ENCODE measurements around the gene CTAG2.
"Not testable (repeated sequence)": the region's sequence is repeated elsewhere in the genome, so short reads cannot be mapped to it uniquely, and the experiment has no call there.

The CTAG2 gene

DNA sequence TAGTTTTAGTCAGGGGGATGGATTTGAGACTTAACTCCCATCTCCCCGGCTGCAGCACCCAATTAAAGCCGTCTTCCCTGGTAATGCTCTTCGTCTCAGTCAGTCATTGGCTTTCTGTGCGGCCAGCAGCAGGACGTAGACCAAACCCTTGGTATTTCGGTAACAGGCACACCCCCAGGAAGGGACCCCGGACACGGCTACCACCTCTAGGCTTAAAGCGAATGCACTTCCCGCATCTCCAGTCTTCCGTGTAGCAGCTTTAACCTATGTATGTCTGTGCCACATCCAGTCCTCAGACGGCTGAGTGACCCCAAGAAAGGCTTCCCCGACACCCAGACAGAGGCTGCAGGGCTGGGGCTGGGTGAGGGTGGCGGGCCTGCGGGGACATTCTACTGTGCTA is 1.5 kb upstream of the CTAG2 start:
- Mint-ChIP-seq H3K4me1 (no peaks in the 10 kb centered on the region), H3K9me3 (no peaks in the 10 kb centered on the region), H3K36me3 (no peaks in the 10 kb centered on the region), H3K27ac (no peak overlapping the region), H3K4me3 (no peak overlapping the region)
- DNase-seq (ENCODE audit: low spot score in 2 of 2) (no peak), ATAC-seq (no peak)

DNA sequence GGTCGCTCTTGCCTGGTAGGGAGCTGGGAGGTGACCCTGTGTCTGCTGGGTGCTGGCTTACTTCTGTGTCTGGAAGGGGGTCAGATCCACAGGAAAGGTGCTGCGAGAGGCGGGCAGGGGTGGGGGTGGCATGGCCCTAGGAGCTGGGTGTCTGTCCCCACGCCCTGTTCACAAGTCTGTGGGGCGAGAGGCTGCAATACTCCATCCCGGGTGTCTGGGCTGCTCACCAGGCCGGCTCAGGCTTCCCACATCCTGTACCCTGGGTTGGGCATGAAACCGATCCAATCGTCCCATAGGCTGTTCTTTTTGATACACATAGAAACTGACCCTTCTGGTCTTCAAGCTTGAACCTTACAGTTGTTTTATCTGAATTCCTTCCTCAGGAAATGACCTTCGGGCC is 993 bp upstream of the CTAG2 start:
- ATAC-seq (no peak), DNase-seq (ENCODE audit: low spot score in 2 of 2) (no peak)
- Mint-ChIP-seq H3K36me3 (no peaks in the 10 kb centered on the region), H3K9me3 (no peaks in the 10 kb centered on the region), H3K27ac (no peak overlapping the region), H3K4me3 (no peak overlapping the region), H3K4me1 (no peaks in the 10 kb centered on the region)

DNA sequence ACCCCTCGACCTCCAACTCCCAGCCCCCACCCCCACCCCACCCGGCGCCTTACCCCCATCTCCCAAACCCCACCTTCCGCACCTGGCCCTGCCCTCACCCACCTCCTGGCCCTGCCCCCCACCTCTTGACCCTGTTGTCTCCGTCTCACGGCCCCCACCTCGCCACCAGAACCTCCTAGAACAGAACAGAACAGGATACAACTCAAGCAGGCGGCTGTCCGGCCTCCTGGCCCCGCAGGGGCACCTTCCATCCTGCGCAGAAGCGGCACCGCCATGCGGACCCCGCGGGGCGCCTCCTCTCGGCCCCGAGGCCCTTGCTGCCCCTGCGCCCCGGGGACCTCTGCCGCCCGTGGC is 354 bp downstream of the CTAG2 start:
- no peaks in the 10 kb centered on the region for H3K4me1 Mint-ChIP-seq
- no peak overlapping the region for H3K27ac Mint-ChIP-seq
- DNase-seq (ENCODE audit: low spot score in 2 of 2) (no peak), ATAC-seq (no peak)
- H3K4me3 Mint-ChIP-seq, result no peak overlapping the region
- no peaks in the 10 kb centered on the region for H3K9me3 Mint-ChIP-seq
- H3K36me3 Mint-ChIP-seq, result no peaks in the 10 kb centered on the region

DNA sequence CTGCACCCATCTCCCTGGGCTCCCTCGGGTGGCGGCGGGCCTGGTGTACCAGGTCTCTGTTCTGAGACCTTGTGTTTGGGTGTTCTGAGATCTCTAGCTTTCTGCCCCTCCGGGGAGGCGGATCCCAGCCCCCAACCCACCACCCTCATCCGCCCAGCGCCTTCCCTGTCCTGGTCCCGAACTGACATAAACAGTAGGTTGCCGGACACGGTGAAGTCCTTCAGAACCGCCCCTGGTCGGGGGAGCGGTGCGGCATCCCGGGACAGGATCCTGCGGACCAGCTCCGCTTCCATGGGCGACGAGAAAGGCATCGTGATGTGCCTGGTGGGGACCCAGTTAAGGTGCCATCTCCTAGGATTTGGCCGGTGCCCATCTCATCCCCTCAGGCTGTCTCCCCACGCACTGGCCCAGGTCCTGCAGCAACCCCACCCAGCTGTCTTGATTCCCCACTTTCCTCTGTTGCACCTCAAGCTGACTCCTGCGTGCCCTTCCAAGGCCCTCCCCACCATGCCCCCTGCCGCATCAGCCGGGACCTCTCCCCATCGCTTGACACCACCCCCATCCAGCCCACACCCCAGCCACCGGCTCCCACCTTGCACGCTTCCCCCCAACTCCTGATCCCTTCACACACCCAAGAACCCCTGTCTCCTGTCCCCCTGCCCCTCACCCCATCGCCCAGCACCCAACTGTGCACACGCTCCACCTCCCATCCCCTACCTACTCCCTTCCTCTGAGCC is 900 bp downstream of the CTAG2 start:
- Mint-ChIP-seq H3K27ac (no peak overlapping the region), H3K4me1 (no peaks in the 10 kb centered on the region), H3K36me3 (no peaks in the 10 kb centered on the region), H3K4me3 (no peak overlapping the region), H3K9me3 (no peaks in the 10 kb centered on the region)
- ATAC-seq, result no peak
- DNase-seq (ENCODE audit: low spot score in 2 of 2), result no peak

DNA sequence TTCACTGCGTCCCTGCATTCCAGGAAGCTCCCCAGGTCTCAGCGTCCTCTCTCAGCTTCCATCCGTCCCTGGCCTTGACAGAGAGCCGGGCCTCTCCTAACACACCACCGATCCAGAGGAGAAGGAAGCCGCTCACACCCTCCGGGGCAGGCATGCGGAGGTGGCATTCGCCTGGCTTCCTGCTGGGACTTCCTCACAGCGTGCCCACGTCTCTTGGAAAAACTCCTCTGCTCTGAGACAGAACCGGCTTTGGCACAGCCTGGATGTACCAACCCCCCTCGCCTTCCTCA is 3.2 kb downstream of the CTAG2 start:
- no peak for ATAC-seq
- H3K27ac Mint-ChIP-seq, result no peak overlapping the region
- no peak for DNase-seq (ENCODE audit: low spot score in 2 of 2)
- no peaks in the 10 kb centered on the region for H3K4me1 Mint-ChIP-seq
- no peaks in the 10 kb centered on the region for H3K9me3 Mint-ChIP-seq
- H3K4me3 Mint-ChIP-seq, result no peak overlapping the region
- no peaks in the 10 kb centered on the region for H3K36me3 Mint-ChIP-seq

DNA sequence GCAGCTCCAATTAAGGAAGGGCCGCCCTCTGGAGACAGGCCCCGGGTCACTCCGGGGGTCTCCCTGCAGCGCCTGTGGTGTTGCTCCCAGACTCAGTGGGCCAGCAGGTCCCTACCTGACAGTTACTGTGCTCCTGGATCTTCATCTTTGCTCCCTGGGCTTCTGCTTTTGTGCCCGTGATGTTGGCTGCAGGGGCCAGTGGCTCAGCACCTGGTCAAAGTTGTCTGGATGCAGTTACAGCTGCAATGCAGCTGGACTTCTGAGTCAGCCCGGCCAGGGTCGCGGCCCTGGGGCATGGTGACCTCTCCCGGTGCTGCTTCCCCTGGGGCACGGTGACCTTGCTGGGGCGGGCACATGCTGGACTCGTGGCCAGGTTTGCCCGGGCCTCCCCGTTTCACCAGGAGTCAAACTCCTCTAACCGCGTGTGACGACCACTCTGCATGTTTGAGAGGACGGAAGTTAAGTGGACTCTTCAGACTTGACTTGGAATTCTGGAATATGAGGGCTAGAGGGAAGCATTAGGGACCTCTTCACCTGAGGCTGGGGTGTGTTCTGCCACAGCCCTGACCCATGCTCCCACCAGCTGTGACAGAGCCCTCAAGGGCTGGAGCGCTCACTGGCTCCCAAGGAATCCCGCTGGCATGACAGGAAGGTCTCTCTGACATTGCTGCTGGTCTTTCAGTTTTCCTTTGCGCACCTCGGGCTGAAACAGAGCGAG is 3.7 kb downstream of the CTAG2 start:
- ATAC-seq (no peak), DNase-seq (ENCODE audit: low spot score in 2 of 2) (no peak)
- Mint-ChIP-seq H3K4me1 (no peaks in the 10 kb centered on the region), H3K4me3 (no peak overlapping the region), H3K36me3 (no peaks in the 10 kb centered on the region), H3K9me3 (no peaks in the 10 kb centered on the region), H3K27ac (no peak overlapping the region)

DNA sequence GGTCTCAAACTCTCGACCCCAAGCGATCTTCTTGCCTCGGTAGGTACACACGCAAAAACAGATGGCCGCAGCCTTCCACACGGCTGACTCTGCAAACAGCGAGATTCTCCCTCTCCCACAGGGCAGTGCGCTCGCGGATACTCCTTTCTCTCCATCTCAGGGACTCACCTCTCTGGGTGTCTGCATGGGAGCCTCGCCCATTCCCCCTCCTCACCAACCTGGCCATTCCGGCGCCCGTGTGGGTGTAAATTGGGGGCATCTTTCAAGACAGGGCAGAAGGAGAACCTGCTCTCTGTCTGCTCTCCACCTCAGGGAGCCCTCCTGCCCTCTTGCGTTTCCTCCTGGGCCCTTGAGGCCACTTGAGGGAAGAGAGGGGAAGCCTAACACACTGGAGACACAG is 4.4 kb downstream of the CTAG2 start:
- Mint-ChIP-seq H3K27ac (no peak overlapping the region), H3K9me3 (no peaks in the 10 kb centered on the region), H3K36me3 (no peaks in the 10 kb centered on the region), H3K4me3 (no peak overlapping the region), H3K4me1 (no peaks in the 10 kb centered on the region)
- DNase-seq (ENCODE audit: low spot score in 2 of 2) (no peak), ATAC-seq (no peak)

DNA sequence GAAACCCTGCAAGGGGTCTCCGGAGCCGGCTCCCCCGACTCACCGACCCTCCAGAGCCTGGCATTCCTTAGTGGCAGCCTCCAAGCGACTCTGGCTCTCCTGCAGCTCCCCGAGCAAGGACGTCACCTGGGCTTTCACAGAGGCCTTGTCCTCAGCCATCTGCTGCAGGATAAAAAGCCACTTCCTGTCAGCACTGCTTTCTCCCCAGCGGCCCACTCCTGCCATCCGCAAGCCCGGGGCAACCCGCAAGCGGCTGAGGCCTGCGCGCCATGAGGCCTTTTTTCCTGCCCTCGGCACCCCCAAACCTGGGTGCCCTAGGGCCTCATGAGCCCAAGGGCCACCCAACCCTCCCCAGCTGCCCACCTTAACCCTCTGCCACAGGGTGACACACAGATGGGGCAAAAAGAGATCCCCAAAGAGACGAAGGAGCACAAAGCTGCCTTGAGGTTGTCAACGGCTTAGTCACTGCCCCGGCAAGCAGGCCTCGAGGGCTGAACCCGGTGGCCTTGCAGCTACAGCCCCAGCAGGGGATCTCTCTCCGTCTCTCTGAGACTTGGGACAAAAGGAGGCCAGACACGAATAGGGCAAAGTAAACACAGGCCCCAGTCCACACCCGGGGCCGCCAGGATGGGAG is 7.5 kb downstream of the CTAG2 start:
- not testable (repeated sequence) for H3K27ac Mint-ChIP-seq; H3K9me3 Mint-ChIP-seq; H3K4me3 Mint-ChIP-seq; DNase-seq (ENCODE audit: low spot score in 2 of 2); H3K4me1 Mint-ChIP-seq; H3K36me3 Mint-ChIP-seq
- peak; percentile 90 for ATAC-seq

DNA sequence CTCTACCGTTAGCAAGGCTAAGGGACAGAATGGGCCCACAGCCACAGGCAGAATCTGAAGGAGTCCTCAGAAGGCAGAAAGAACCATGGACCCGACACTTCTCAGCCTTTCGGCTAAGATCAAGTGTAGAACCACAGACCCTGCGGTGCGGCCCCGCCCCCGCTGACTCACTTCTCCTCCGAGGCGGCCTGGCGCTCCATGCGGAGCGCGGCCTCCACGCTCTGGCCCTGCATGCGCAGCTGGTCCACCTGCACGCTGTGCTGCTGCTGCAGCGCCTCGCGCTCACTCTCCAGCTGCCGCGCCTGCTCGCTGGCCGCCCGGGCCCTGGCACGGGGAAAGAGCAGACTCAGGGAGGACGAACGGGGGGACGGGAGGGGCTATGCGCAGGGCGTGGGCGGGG is 9.7 kb downstream of the CTAG2 start:
- not testable (repeated sequence) for H3K4me3 Mint-ChIP-seq, H3K4me1 Mint-ChIP-seq

DNA sequence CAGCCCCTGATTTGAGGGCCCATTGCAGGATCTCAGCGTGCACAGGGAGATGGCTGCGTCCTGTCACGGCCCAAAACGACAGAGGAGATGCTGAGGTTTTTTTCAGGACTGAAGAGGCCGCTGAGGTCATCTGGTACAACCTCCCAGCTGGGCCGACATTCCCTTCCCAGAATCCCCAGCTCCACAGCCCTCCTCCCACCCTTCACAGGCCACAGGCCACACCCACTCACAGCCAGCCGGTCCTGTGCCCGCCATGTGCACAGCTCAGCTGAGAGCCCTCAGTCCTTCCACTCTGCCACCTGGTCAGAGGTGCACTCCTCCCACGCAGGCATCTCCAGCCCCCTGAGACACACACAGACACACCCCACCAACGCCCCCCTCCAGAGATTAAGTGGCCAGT is 11.6 kb downstream of the CTAG2 start:
- not testable (repeated sequence) for H3K4me1 Mint-ChIP-seq; DNase-seq (ENCODE audit: low spot score in 2 of 2); H3K4me3 Mint-ChIP-seq; H3K36me3 Mint-ChIP-seq; H3K9me3 Mint-ChIP-seq; ATAC-seq; H3K27ac Mint-ChIP-seq

More for the DNA sequence above, 9.7 kb downstream of the CTAG2 start:
- ATAC-seq; H3K36me3 Mint-ChIP-seq; DNase-seq (ENCODE audit: low spot score in 2 of 2); H3K27ac Mint-ChIP-seq; H3K9me3 Mint-ChIP-seq: not testable (repeated sequence)

DNA sequence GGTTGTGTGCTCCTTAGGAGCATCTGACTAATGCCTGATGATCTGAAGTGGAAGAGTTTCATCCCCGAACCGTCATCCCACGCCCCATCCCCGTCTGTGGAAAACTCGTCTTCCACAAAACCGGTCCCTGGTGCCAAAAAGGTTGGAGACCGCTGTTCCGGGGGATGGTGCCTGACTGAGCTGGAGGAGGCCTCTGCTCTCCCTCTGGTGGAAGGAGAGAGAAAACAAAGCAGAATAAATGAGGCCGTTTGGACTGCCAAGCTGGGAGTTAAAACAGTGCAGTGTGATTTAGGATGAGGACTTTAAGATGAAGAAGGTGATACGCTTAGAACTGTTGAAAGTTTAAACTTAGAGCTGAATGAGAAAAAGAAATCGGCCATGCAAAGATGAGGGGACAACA is 19.7 kb downstream of the CTAG2 start:
- not testable (repeated sequence) for DNase-seq (ENCODE audit: low spot score in 2 of 2); H3K4me1 Mint-ChIP-seq; H3K27ac Mint-ChIP-seq; H3K9me3 Mint-ChIP-seq; H3K4me3 Mint-ChIP-seq; ATAC-seq; H3K36me3 Mint-ChIP-seq

DNA sequence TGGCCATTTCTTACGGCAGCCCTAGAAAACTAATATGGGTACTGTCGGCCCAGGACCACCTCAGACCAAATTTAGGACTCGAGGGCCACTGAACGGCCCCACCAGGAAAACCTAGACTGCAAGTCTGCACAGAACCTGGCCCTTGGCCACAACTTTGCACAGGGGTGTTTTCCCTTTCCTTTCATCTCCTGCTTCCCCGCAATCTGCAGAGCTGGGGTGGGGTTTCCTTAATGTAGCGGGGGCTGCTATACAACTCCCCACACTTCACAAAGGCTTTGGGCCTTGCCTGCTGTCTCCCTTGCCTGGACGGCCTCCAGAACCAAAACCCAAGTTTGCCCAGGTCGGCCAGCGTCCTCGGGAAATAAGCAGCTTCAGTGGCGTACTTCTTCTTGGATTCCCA is 22.4 kb downstream of the CTAG2 start:
- H3K9me3 Mint-ChIP-seq; H3K27ac Mint-ChIP-seq; H3K36me3 Mint-ChIP-seq; ATAC-seq; H3K4me3 Mint-ChIP-seq; H3K4me1 Mint-ChIP-seq; DNase-seq (ENCODE audit: low spot score in 2 of 2): not testable (repeated sequence)

DNA sequence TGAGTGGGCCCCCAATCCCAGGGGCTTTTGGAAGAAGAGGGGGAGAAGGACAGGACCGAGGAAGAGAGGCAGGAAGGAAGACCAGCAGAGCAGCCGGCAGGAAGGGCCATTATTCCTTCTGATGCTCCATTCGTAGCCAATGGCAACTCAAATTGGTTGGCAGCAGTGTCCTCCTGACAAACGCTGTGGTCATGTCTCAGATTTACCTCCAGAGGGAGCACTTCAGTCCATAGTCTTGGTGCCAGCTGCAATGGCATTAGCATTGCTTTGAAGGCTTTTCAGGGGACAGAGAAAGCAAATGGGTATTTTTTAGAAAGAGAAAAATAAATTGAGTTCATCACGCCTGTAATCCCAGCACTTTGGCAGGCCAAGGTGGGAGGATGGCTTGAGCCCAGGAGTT is 24.4 kb downstream of the CTAG2 start:
- H3K4me1 Mint-ChIP-seq; H3K9me3 Mint-ChIP-seq; H3K27ac Mint-ChIP-seq; H3K4me3 Mint-ChIP-seq; DNase-seq (ENCODE audit: low spot score in 2 of 2); H3K36me3 Mint-ChIP-seq: not testable (repeated sequence)
- peak; percentile 65 for ATAC-seq

DNA sequence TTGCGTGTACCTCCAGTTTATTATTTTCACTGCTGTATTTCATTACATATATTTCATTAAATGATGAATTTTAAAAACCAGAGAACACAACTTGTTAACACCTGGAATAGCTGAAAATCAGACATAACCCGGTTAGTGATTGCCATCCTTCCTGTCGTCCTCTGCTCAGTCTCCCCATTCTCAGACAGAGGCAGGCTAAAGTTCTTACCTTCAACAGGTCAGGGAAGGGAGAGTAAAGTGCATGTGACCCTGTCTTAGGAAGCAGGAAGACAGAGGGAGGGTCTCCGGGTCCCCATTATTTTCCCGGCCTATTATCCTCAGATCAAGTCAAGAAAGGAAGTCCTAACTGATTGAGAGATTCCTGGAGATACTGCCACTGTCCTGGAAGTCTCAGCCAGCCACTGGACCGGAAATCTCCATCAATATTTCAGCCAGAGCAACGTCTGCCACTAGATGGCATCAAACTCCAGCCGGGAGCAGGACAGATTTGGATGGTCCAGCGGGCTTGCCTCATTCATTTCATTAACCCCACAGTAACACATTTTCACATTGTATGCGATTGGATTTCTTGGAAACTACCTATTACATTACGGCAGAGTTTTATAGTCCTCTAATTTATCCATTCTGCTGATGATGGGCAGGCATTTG is 32.5 kb downstream of the CTAG2 start:
- H3K4me1 Mint-ChIP-seq, H3K4me3 Mint-ChIP-seq: not testable (repeated sequence)
- ATAC-seq, result peak; percentile 44

DNA sequence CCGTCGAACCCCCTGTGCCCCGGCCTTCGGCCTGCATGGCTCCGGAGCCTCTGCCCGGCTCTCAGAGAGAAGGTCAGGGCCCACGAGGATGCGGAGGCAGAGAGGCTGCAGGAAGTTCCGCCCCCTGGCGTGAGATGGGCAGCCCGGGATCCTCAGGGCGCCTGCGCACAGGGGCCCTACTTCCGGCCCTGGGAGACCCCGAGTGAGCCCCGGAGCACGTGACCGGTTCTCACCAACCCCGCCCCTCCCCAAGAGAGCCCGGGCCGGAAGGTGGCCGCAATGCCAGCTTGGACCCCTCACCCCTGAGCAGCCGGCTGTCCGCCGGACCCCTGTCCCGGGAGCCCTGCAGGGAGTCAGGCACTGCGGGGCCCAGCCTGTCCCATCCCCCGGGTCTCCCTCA is 34.2 kb downstream of the CTAG2 start, which contains the start of gene CTAG1B:
TSS of gene CTAG1B (minus strand) at position 101 of the 400 bp plus-strand sequence. CDS start at position 37, 64 bp downstream.
- not testable (repeated sequence) for DNase-seq (ENCODE audit: low spot score in 2 of 2); ATAC-seq; H3K4me3 Mint-ChIP-seq; H3K27ac Mint-ChIP-seq; H3K9me3 Mint-ChIP-seq; H3K4me1 Mint-ChIP-seq; H3K36me3 Mint-ChIP-seq

More for the DNA sequence above, 32.5 kb downstream of the CTAG2 start:
- H3K36me3 Mint-ChIP-seq; DNase-seq (ENCODE audit: low spot score in 2 of 2); H3K27ac Mint-ChIP-seq; H3K9me3 Mint-ChIP-seq: not testable (repeated sequence)

DNA sequence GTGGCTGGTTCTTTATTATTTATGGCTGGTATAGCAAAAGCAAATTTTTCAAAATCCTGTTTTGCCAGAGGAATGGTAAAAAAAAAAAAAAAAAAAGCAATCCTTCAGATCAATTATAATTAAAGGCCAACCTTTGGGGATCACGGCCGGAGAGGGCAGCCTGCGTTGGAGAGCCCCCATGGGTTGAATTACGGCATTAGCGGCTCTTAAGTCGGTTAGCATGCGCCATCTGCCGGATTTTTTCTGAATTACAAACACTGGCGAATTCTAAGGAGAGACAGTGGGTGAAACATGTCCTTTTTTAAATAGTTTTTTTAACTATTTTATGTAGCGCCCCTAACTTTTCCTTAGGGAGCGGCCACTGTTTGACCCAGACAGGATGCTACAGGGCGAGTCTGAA is 39.8 kb downstream of the CTAG2 start:
- DNase-seq (ENCODE audit: low spot score in 2 of 2); H3K9me3 Mint-ChIP-seq; H3K36me3 Mint-ChIP-seq: not testable (repeated sequence)

More for the DNA sequence above, 39.8 kb downstream of the CTAG2 start:
- H3K4me3 Mint-ChIP-seq, H3K27ac Mint-ChIP-seq, ATAC-seq, H3K4me1 Mint-ChIP-seq: not testable (repeated sequence)

All from stimulated activated effector memory CD8-positive, alpha-beta T cell treated with anti-CD3 and anti-CD28 coated beads, Interleukin-12 subunit alpha, Interleukin-12 subunit beta, amount 100 ng/mL, for 72 hours (primary cell).